T47D (cell line): ENCODE measurements around the gene WASF2.
"Not testable (repeated sequence)": the region's sequence is repeated elsewhere in the genome, so short reads cannot be mapped to it uniquely, and the experiment has no call there.

Experiments used
- DNase-seq, 2 experiments: peaks; one replicate each; pipeline versions ENCODE4 v3.0.0 to v3.0.0-alpha.2; 2011 to 2012; ENCODE audit warnings: low read depth in 1 of 2, low spot score in 1 of 2
- JUND ChIP-seq: IDR thresholded peaks from 2 replicates; pipeline ENCODE4 v1.6.1; 2012; ENCODE audit warnings: low read depth
- in situ Hi-C: cut with HindIII; loops from 2 replicates; pipeline ENCODE4 v1.10.0; 2016; ENCODE audit warnings: low sequenced_read_pairs, low pct_unique_long_range_greater_than_20kb

Gene WASF2

DNA sequence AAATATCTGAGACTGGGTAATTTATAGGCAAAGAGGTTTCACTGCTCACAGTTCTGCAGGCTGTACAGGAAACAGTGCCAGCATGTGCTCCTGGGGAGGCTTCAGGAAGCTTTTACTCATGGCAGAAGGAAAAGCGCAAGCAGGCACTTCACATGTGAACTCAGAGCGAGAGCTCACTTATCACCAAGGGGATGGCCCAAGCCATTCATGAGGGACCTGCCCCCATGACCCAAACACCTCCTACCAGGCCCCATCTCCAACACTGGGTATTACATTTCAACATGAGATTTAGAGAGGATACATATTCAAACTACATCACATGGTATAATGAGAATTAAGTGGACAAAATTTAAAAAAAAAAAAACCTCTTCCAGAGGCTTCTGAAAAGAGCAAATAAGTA is 13.7 kb downstream of the WASF2 start:
- no peak for DNase-seq
- no peak for TF ChIP-seq JUND
- in situ Hi-C loops: no loop called here

DNA sequence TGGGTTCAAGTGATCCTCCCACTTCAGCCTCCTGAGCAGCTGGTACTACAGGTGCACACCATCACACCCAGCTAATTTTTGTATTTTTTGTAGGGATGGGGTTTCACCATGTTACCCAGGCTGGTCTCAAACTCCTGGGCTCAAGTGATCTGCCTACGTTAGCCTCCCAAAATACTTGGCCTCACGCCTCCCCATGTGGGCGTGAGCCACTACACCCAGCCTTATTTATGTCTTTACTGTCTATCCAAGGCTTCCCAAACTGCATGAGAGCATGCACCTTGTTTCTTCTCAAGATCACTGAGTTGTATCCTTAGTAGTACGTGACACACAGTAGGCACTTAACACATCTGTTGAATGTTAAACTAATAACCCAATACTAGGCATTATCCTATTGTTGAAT is 14.2 kb downstream of the WASF2 start:
- no peak for DNase-seq
- TF ChIP-seq JUND: no peak
- in situ Hi-C loops: no loop called here

DNA sequence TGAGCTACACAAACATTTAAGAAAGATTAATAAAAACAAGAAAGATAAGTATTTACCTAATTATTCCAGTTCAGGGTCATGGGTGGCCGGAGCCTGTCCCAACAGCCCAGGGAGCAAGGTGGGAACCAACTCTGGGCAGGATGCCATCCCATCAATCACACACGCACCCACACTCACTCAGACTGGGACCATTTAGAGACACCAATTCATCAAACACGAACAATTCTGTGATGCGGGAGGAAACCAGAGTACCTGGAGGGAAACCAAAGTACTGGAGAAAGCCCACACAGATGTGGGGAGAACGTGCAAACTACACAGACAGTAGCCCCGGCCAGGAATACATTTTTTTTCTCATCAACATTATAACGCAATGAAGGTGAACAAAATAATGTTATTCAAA is 16.2 kb downstream of the WASF2 start:
- no peak for TF ChIP-seq JUND
- DNase-seq: no peak
- in situ Hi-C loops: no loop called here

DNA sequence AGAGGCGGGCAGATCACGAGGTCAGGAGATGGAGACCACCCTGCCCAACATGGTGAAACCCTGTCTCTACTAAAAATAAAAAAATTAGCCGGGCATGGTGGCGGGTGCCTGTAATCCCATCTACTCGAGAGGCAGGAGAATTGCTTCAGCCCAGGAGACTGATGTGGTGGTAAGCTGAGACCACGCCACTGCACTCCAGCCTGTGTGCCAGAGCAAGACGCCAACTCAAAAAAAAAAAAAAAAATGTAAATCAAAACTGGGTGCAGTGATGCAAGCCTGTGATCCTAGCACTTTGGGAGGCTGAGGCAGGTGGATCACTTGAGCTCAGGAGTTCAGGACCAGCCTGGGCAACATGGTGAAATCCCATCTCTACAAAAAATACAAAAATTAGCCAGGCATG is 17.9 kb downstream of the WASF2 start:
- in situ Hi-C loops: not testable (repeated sequence)

DNA sequence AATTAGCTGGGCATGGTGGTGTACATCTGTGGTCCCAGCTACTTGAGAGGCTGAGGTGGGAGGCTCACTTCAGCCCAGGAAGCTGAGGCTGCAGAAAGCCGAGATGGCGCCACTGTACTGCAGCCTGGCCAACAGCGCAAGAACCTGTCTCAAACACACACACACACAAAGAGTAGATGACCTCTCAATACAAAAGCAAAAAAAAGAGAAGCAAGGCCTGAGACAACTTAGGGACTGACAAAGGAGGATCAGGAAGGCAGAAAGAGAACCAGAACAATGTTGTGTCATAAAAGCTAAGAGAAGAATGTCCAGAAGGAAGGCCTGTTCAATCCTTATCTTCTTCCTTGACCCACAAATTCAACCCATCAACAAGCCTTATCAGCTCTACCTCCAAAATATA is 18.5 kb downstream of the WASF2 start:
- in situ Hi-C loops: no loop called here
- TF ChIP-seq JUND: no peak
- no peak for DNase-seq

More for the DNA sequence above, 17.9 kb downstream of the WASF2 start:
- DNase-seq: not testable (repeated sequence)

DNA sequence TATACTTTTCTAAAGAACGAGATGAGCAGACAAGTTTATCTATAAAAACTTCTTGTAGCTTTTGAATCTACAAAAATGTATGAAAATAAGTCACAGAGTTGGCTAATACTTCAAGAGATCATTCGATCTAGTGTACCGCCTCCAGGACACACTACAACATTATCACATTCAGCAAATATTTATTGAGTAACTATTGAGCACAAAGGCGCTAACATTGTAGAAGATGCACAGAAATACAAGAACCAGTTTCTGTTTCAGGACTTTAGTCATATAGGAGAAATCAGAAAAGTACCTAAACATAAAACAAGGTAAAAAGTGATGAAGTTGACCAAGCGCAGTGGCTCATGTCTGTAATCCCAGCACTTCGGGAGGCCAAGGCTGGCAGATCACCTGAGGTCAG is 20.6 kb downstream of the WASF2 start:
- TF ChIP-seq JUND: no peak
- in situ Hi-C loops: no loop called here
- peak in 1 of 2 experiments; percentile 9 for DNase-seq

DNA sequence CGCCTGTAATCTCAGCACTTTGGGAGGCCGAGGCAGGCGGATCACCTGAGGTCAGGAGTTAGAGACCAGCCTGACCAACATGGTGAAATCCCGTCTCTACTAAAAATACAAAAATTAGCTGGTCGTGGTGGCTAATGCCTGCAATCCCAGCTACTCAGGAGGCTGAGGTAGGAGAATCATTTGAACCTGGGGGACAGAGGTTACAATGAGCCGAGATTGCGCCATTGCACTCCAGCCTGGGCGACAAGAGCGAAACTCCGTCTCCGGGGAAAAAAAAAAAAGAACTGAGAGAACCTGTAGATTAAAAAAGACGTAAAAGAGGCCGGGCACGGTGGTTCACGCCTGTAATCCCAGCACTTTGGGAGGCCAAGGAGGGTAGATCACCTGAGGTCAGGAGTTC is 21.6 kb downstream of the WASF2 start:
- in situ Hi-C loops, DNase-seq: not testable (repeated sequence)

DNA sequence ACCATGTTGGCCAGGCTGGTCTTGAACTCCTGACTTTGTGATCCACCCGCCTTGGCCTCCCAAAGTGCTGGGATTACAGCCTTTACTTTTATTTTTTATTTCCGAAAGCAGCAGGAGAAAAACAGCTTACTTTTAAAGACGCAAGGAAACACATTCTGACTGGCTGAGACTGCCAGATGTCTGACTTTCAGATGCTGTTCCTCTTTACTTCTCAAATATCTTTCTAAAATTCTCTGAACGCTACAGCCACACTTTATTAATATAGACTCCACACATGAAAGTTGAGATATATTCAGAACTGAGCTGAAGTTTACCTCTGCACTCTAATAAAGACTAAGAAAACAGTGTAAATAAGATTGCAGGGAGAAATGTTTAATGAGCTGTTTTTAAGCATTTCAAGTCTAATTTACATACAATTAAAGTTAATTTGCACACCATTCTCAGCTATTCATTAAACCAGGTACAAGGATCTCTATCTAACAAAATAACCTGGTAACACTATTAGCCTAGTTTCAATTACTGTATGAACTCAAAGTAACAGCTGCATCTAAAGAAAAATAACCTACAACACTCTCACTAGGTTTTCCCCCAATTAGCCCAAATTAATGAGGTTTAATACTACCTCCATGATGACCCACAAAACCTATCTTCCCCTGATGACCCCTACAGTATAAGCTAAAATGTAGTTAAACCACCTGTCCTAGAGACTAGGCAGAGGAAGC is 24.9 kb downstream of the WASF2 start:
- DNase-seq: no peak
- no peak for TF ChIP-seq JUND
- in situ Hi-C loops: no loop called here

DNA sequence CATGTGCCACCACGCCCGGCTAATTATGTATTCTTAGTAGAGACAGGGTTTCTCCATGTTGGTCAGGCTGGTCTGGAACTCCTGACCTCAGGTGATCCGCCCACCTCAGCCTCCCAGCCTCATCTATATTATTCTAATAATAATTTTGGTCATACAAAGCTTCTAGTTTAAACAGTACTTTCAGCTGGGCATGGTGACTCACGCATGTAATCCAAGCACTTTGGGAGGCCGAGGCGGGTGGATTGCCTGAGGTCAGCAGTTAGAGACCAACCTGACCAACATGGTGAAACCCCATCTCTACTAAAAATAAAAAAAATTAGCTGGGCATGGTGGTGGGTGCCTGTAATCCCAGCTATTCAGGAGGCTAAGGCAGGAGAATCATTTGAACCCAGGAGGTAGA is 26.1 kb downstream of the WASF2 start:
- DNase-seq, in situ Hi-C loops: not testable (repeated sequence)

DNA sequence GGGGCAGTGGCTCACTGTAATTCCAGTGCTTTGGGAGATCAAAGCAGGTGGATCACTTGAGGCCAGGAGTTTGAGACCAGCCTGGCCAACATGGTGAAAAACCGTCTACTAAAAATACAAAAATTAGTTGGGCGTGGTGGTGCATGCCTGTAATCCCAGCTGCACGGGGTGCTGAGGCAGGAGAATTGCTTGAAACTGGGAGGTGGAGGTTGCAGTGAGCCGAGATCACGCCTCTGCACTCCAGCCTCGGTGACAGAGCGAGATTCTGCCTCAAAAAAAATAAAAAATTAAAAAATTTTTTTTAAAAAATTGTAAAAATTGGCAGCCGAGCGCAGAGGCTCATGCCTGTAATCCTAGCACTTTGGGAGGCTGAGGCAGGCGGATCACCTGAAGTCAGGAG is 31.4 kb downstream of the WASF2 start:
- in situ Hi-C loops, DNase-seq: not testable (repeated sequence)

DNA sequence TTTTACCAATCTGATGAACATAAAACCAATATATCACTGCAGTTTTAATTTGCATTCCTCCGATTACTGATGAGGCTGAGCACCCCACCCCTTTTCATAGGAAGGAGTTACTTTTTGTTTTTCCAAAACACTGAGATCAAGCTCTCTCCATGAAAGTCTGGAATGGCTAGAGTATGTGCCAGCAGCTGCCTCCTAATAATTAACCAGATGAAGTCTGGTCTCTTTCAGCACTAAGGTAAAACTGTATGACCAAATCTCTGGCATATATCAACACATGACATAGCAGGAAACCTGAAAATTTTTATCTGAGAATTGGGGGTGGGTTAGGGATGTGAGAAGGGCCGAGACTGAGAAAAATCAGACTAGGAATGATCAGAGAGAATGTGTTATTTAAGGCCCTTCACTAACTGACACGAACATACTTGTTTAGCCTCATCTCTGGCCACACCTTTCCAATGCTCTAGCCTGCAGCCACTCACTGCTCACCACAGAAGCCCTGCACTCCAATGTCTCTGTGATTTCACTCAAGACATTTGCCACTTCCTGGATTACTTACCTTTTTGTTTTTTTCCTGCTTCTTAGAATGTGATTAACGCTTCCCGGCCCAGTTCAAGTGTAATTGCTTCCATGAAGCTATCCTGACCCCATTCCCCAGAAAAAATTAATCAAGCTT is 34.7 kb downstream of the WASF2 start:
- no peak for TF ChIP-seq JUND
- in situ Hi-C loops: no loop called here
- DNase-seq: peak in 1 of 2 experiments; percentile 22

DNA sequence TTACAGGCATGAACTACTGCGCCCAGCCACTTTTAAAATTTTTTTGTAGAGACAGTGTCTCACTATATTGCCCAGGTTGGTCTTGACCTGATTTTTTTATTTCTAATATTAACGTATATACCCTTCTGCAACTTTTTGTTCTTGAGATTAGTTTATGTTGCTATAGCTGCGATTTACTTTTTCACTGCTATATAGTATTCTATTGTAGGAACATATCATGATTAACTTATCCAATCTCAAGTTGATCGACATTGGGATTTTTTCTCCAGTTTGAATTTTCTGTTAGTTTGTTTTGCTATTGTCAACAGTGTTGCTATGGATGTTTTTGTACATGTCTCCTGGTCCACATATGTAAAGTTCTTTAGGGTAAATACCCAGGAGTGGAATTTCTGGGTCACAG is 35.4 kb downstream of the WASF2 start:
- no peak for TF ChIP-seq JUND
- DNase-seq: no peak
- in situ Hi-C loops: no loop called here

DNA sequence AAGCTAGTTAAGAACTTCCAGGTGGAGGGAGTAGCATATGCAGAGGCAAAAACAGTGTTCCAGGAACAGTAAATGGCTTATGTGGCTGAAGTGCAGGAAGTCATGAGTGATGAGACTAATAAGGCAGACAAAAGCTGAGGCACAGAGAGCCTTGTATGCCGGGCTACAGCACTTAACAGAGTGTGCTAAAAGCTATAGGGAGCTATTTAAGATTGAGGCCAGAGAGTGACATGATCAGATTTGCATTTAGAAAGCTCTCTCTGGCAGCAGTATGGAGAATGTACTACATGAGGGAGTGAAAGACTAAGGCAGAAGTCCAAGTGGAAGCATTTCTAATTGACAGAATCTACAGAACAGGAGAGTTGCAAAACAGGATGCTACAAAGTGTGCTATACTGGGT is 38.6 kb downstream of the WASF2 start:
- DNase-seq: no peak
- in situ Hi-C loops: no loop called here
- TF ChIP-seq JUND: no peak

DNA sequence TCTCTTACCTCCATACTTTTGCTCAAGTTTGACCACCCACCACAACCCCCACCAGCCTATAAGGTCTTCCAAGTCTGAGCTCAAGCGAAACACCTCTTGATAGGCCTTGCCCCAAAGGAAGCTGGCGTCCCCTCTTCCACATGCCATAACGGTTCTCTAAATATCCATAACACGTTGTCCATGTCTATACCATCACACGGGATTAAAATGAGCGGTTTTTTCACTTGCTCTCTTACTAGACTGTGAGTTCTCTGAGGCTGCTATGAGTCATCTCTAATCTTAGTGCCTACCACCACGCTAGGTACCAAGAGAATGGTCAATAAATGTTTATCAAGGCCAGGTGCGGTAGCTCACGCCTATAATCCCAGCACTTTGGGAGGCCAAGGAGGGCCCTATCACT is 41.0 kb downstream of the WASF2 start:
- in situ Hi-C loops: no loop called here
- no peak for TF ChIP-seq JUND
- no peak for DNase-seq
